ENCODE data around the gene TBX2. TPM values are rescaled to one million over a fixed set of nuclear protein-coding genes. Genes with fewer than 3 reads are reported as not detected.

The TBX2 gene
- total and polyA plus RNA-seq, 2 of the 4 experiments (the other 2 are of a cell fraction): 20.1 to 64.1 TPM

- H2AK5ac ChIP-seq (ENCODE audit: low read depth, low read length): 0 out of 2 replicates have a peak overlapping the region, but pooled peaks have one; percentile 27
- dilution Hi-C loops (cut with HindIII; ENCODE audit: low sequenced_read_pairs, unreplicated experiment) (no loop called here), intact Hi-C loops (cut with micrococcal nuclease) (no loop called here), in situ Hi-C loops (cut with MboI; ENCODE audit: low sequenced_read_pairs) (no loop called here)
- H3K18ac ChIP-seq (ENCODE audit: low read depth, low read length): no peak overlapping the region
- no peak overlapping the region for H4K5ac ChIP-seq (ENCODE audit: low read depth, low read length)
- no peak overlapping the region for H2BK15ac ChIP-seq (ENCODE audit: low read depth, low read length)
- no peak overlapping the region for H3K27ac ChIP-seq (ENCODE audit: insufficient read depth, low read length)
- H3K79me1 ChIP-seq (ENCODE audit: low read depth in 1 of 2, low read length in 2 of 2): no peaks in the 10 kb centered on the region
- H3K23ac ChIP-seq (ENCODE audit: low read depth, low read length): no peak overlapping the region
- H2AFZ ChIP-seq (replicated peaks; ENCODE audit: low read length, poor library complexity): no peak overlapping the region
- BruUV-seq (replicated peaks): no TSS peak
- H3K27me3 ChIP-seq (ENCODE audit: control insufficient read depth, insufficient read depth, low read length): peaks cover 25% of the 10 kb centered on the region
- H3K56ac ChIP-seq (ENCODE audit: extremely low read depth, insufficient read depth, low read length): no peak overlapping the region
- H3K9me3 ChIP-seq (ENCODE audit: control insufficient read depth, insufficient read depth, low read length): peaks cover 4% of the 10 kb centered on the region; the same call in 1 of the 2 replicates
- no peaks in the 10 kb centered on the region for H3K36me3 ChIP-seq (ENCODE audit: control insufficient read depth, insufficient read depth, low read length)
- H3K4ac ChIP-seq (ENCODE audit: low read depth, low read length): no peak overlapping the region
- H2BK120ac ChIP-seq (ENCODE audit: low read depth, low read length): no peak overlapping the region
- H2BK20ac ChIP-seq (ENCODE audit: low read depth, low read length): no peak overlapping the region
- H3K4me2 ChIP-seq (ENCODE audit: low read depth, low read length): no peak overlapping the region
- H4K8ac ChIP-seq (ENCODE audit: low read depth in 2 of 2, low read length in 2 of 2): no peak overlapping the region
- CTCF ChIA-PET: no interaction called here
- H2BK5ac ChIP-seq (ENCODE audit: low read depth, low read length, poor library complexity, severe bottlenecking): no peak overlapping the region
- no peak overlapping the region for H2AK9ac ChIP-seq (replicated peaks; ENCODE audit: low read depth, low read length, poor library complexity)
- WGBS, 2 experiments (ENCODE audit: extremely low coverage in 2 of 2, insufficient read length in 1 of 2): 57% methylated on average over 1 of the region's 13 CpGs; no CpG with 5 or more reads in 1 of the 2 experiments
- TF ChIP-seq RAD21 (IDR thresholded peaks at IDR 0.05; ENCODE audit: low read length): no peak
- POLR2A ChIA-PET (ENCODE audit: unreplicated experiment): no interaction called here
- H3K14ac ChIP-seq (replicated peaks; ENCODE audit: low read depth, low read length): no peak overlapping the region
- no peak overlapping the region for H3K9ac ChIP-seq (ENCODE audit: low read depth, low read length)
- no peak for ATAC-seq (ENCODE audit: low read depth)
- H4K91ac ChIP-seq (ENCODE audit: insufficient read depth, low read depth, low read length): no peak overlapping the region
- no peak overlapping the region for H3K4me3 ChIP-seq (ENCODE audit: insufficient read depth, low read depth, low read length)
- peaks cover 4% of the 10 kb centered on the region; the same call in 1 of the 2 replicates for H3K4me1 ChIP-seq (ENCODE audit: control insufficient read depth, insufficient read depth, low read length)
- no peaks in the 10 kb centered on the region for H4K20me1 ChIP-seq (ENCODE audit: insufficient read depth, low read length)
- H3K9me1 ChIP-seq (ENCODE audit: insufficient read depth, low read length): 0 out of 2 replicates have a peak, but pooled peaks cover 3% of the 10 kb centered on the region
- no peak for DNase-seq
These were observed 44.4 kb downstream of the TBX2 start for GRCh38 chr17:61444075-61444474.
